ENCODE data around the gene FSHB.

DNA sequence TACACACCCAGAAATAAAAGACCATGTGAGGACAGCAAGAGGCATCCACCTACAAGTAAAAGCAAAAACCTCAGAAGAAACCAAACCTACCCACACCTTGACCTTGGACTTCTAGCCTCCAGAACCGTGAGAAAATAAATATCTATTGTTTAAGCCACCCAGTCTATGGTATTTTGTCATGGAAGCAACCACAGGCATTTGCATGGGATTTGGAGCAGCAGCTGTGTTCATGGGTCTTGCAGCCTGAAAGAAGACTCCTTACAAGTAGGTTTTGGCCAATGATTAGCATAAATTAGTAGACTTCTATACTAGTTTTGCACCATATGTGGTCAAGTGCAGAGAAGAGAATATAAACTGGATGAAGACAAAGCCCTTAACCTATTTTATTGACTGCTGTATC lies 27.9 kb downstream of the FSHB start:
- no peak for TF ChIP-seq ZNF658 (tag by site-specific recombination; IDR thresholded peaks at IDR 0.05)
- TF ChIP-seq PRDM1 (tag by site-specific recombination; IDR thresholded peaks at IDR 0.05): no peak
- TF ChIP-seq, protein P1, sequence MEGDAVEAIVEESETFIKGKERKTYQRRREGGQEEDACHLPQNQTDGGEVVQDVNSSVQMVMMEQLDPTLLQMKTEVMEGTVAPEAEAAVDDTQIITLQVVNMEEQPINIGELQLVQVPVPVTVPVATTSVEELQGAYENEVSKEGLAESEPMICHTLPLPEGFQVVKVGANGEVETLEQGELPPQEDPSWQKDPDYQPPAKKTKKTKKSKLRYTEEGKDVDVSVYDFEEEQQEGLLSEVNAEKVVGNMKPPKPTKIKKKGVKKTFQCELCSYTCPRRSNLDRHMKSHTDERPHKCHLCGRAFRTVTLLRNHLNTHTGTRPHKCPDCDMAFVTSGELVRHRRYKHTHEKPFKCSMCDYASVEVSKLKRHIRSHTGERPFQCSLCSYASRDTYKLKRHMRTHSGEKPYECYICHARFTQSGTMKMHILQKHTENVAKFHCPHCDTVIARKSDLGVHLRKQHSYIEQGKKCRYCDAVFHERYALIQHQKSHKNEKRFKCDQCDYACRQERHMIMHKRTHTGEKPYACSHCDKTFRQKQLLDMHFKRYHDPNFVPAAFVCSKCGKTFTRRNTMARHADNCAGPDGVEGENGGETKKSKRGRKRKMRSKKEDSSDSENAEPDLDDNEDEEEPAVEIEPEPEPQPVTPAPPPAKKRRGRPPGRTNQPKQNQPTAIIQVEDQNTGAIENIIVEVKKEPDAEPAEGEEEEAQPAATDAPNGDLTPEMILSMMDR (tag by site-specific recombination; IDR thresholded peaks at IDR 0.05): no peak
- TF ChIP-seq ZNF10 (tag by site-specific recombination; IDR thresholded peaks at IDR 0.05): no peak
- TF ChIP-seq, protein P2, sequence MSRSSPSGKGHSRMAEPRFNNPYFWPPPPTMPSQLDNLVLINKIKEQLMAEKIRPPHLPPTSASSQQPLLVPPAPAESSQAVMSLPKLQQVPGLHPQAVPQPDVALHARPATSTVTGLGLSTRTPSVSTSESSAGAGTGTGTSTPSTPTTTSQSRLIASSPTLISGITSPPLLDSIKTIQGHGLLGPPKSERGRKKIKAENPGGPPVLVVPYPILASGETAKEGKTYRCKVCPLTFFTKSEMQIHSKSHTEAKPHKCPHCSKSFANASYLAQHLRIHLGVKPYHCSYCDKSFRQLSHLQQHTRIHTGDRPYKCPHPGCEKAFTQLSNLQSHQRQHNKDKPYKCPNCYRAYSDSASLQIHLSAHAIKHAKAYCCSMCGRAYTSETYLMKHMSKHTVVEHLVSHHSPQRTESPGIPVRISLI (tag by site-specific recombination; IDR thresholded peaks at IDR 0.05): no peak
- no peak for TF ChIP-seq ZBTB7A (tag by site-specific recombination; IDR thresholded peaks at IDR 0.05; ENCODE audit: low read depth)
- TF ChIP-seq BCL11A (tag by site-specific recombination; IDR thresholded peaks at IDR 0.05; ENCODE audit: low read depth): no peak
- TF ChIP-seq IKZF3 (tag by site-specific recombination; IDR thresholded peaks at IDR 0.05): no peak
- no peak for TF ChIP-seq ZFP3 (tag by site-specific recombination; IDR thresholded peaks at IDR 0.05; ENCODE audit: low read depth)
- TF ChIP-seq SP3 (tag by site-specific recombination; IDR thresholded peaks at IDR 0.05): no peak
- no peak for TF ChIP-seq ZNF76 (tag by site-specific recombination; IDR thresholded peaks at IDR 0.05; ENCODE audit: borderline replicate concordance, low read depth)
- TF ChIP-seq, protein P3, sequence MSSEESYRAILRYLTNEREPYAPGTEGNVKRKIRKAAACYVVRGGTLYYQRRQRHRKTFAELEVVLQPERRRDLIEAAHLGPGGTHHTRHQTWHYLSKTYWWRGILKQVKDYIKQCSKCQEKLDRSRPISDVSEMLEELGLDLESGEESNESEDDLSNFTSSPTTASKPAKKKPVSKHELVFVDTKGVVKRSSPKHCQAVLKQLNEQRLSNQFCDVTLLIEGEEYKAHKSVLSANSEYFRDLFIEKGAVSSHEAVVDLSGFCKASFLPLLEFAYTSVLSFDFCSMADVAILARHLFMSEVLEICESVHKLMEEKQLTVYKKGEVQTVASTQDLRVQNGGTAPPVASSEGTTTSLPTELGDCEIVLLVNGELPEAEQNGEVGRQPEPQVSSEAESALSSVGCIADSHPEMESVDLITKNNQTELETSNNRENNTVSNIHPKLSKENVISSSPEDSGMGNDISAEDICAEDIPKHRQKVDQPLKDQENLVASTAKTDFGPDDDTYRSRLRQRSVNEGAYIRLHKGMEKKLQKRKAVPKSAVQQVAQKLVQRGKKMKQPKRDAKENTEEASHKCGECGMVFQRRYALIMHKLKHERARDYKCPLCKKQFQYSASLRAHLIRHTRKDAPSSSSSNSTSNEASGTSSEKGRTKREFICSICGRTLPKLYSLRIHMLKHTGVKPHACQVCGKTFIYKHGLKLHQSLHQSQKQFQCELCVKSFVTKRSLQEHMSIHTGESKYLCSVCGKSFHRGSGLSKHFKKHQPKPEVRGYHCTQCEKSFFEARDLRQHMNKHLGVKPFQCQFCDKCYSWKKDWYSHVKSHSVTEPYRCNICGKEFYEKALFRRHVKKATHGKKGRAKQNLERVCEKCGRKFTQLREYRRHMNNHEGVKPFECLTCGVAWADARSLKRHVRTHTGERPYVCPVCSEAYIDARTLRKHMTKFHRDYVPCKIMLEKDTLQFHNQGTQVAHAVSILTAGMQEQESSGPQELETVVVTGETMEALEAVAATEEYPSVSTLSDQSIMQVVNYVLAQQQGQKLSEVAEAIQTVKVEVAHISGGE (tag by site-specific recombination; conservative IDR thresholded peaks at IDR 0.05; ENCODE audit: low read depth): no peak
- no peak for TF ChIP-seq ZNF140 (tag by site-specific recombination; IDR thresholded peaks at IDR 0.05)
- TF ChIP-seq ZNF239 (tag by site-specific recombination; IDR thresholded peaks at IDR 0.05): no peak
